NOMO-1 (cell line): Measurements from ENCODE around the gene LRRFIP2.
A peak's percentile ranks its signal among the peaks of the same experiment; 100 is the strongest.
"Not testable (repeated sequence)": the region's sequence is repeated elsewhere in the genome, so short reads cannot be mapped to it uniquely, and the experiment has no call there.

ENCODE experiments used
- DNase-seq, 2 experiments: peaks; one replicate each; lab custom pipeline; 2025; ENCODE audit not compliant: unreplicated experiment in 2 of 2; lab: John Stamatoyannopoulos, UW

LRRFIP2 gene

GRCh38 chr3:37146927-37147326 is 27.5 kb downstream of the LRRFIP2 start:
- DNase-seq, result not testable (repeated sequence)

- DNase-seq, result peak; percentile 8 to 62
These were observed 28.8 kb downstream of the LRRFIP2 start for GRCh38 chr3:37145611-37146010.

- DNase-seq, result peak in 1 of 2 experiments; percentile 36
These were observed 29.6 kb downstream of the LRRFIP2 start for GRCh38 chr3:37144806-37145205.

- DNase-seq, result no peak
These were observed 30.6 kb downstream of the LRRFIP2 start for GRCh38 chr3:37143821-37144220.

- DNase-seq, result no peak
These were observed 32.7 kb downstream of the LRRFIP2 start for GRCh38 chr3:37141676-37142075.

GRCh38 chr3:37140899-37141541 is 33.4 kb downstream of the LRRFIP2 start:
- no peak for DNase-seq

GRCh38 chr3:37139567-37140052 is 34.8 kb downstream of the LRRFIP2 start:
- DNase-seq, result no peak

- DNase-seq, result no peak
These were observed 35.6 kb downstream of the LRRFIP2 start for GRCh38 chr3:37138816-37139215.

- no peak for DNase-seq
These were observed 36.9 kb downstream of the LRRFIP2 start for GRCh38 chr3:37137516-37137915.

GRCh38 chr3:37136067-37136466 is 38.3 kb downstream of the LRRFIP2 start:
- peak; percentile 31 to 41 for DNase-seq

- peak in 1 of 2 experiments; percentile 8 for DNase-seq
These were observed 38.8 kb downstream of the LRRFIP2 start for GRCh38 chr3:37135561-37135960.

GRCh38 chr3:37132334-37132733 is 42.0 kb downstream of the LRRFIP2 start:
- no peak for DNase-seq

- DNase-seq, result no peak
These were observed 42.6 kb downstream of the LRRFIP2 start for GRCh38 chr3:37131860-37132144.

- no peak for DNase-seq
These were observed 43.2 kb downstream of the LRRFIP2 start for GRCh38 chr3:37130984-37131859.

- no peak for DNase-seq
These were observed 43.9 kb downstream of the LRRFIP2 start for GRCh38 chr3:37130448-37130847.

GRCh38 chr3:37129871-37130270 is 44.5 kb downstream of the LRRFIP2 start:
- DNase-seq, result no peak

- DNase-seq, result no peak
These were observed 47.0 kb downstream of the LRRFIP2 start for GRCh38 chr3:37127340-37127739.

GRCh38 chr3:37126856-37127255 is 47.5 kb downstream of the LRRFIP2 start:
- no peak for DNase-seq

- DNase-seq, result no peak
These were observed 48.9 kb downstream of the LRRFIP2 start for GRCh38 chr3:37125195-37126073.

GRCh38 chr3:37124435-37124834 is 49.9 kb downstream of the LRRFIP2 start:
- no peak for DNase-seq

- DNase-seq, result no peak
These were observed 51.1 kb downstream of the LRRFIP2 start for GRCh38 chr3:37123292-37123691.
